WTC11 (cell line): ENCODE measurements around the gene ITPR3. TPM values are rescaled to one million over a fixed set of nuclear protein-coding genes. Genes with fewer than 3 reads are reported as not detected.

ENCODE experiments used
- ATAC-seq: fragments of 200-7000 bp; cut with Tn5 transposase; 2 replicates; pipeline ENCODE4 v1.10.0; 2021; ENCODE audit warnings: mild to moderate bottlenecking, moderate library complexity
- Bru-seq: library from RNA; stranded (reverse); fragments of 400-500 nt; gene quantifications from one replicate; lab custom pipeline; 2021; lab: Mats Ljungman, UMichigan
- CTCF ChIA-PET: fragments of 300-600 bp; sonication (Branson Sonifier 250); formaldehyde crosslinking; loops from one replicate; lab custom pipeline; 2021; ENCODE audit warnings: antibody characterized with exemption; lab: Charles Lee
- POLR2A ChIA-PET: fragments of 350-600 bp; sonication (Branson Sonifier 250); formaldehyde crosslinking; loops from one replicate; lab custom pipeline; 2021; ENCODE audit warnings: antibody characterized with exemption; lab: Charles Lee
- DNase-seq: peaks from one replicate; pipeline ENCODE4 v3.0.0; 2021; ENCODE audit warnings: low spot score
- H3K27ac Mint-ChIP-seq: 2 replicates; pipeline ENCODE4 v1.8.0; 2021; ENCODE audit warnings: mixed read lengths
- H3K27me3 Mint-ChIP-seq: 2 replicates; pipeline ENCODE4 v1.8.0; 2021; ENCODE audit warnings: low read depth, mild to moderate bottlenecking, moderate library complexity, mixed read lengths
- H3K36me3 Mint-ChIP-seq: 2 replicates; pipeline ENCODE4 v1.8.0; 2021; ENCODE audit warnings: mixed read lengths
- H3K4me1 Mint-ChIP-seq: 2 replicates; pipeline ENCODE4 v1.8.0; 2022; ENCODE audit warnings: mixed read lengths
- H3K4me3 Mint-ChIP-seq: 2 replicates; pipeline ENCODE4 v1.8.0; 2021; ENCODE audit warnings: mild to moderate bottlenecking, moderate library complexity, mixed read lengths
- H3K9me3 Mint-ChIP-seq: 2 replicates; pipeline ENCODE4 v1.8.0; 2021; ENCODE audit warnings: mixed read lengths
- ATF1 ChIP-seq: sonication (generic); formaldehyde crosslinking; IDR thresholded peaks from 2 replicates; pipeline ENCODE4 v1.8.1; 2023; ENCODE audit warnings: mild to moderate bottlenecking, moderate library complexity, missing genetic modification reagents
- CBFB ChIP-seq: sonication (generic); formaldehyde crosslinking; IDR thresholded peaks from 2 replicates; pipeline ENCODE4 v1.8.1; 2022; ENCODE audit warnings: mild to moderate bottlenecking, low read depth, missing genetic modification reagents
- CREB1 ChIP-seq: sonication (generic); formaldehyde crosslinking; IDR thresholded peaks from 2 replicates; pipeline ENCODE4 v1.8.0; 2023; ENCODE audit warnings: mild to moderate bottlenecking, missing genetic modification reagents
- ELF4 ChIP-seq: sonication (generic); formaldehyde crosslinking; IDR thresholded peaks from 2 replicates; pipeline ENCODE4 v1.8.1; 2022; ENCODE audit warnings: low read depth, mild to moderate bottlenecking, moderate library complexity, missing genetic modification reagents
- EMX1 ChIP-seq: fragments of 250-450 bp; sonication (Bioruptor Pico); IDR thresholded peaks from 2 replicates; pipeline ENCODE4 v1.8.0; 2021; ENCODE audit warnings: mild to moderate bottlenecking
- FOXJ3 ChIP-seq: sonication (generic); formaldehyde crosslinking; IDR thresholded peaks from 2 replicates; pipeline ENCODE4 v1.9.0; 2021; ENCODE audit warnings: missing genetic modification reagents, mild to moderate bottlenecking, borderline replicate concordance
- GABPB1 ChIP-seq: sonication (generic); formaldehyde crosslinking; IDR thresholded peaks from 2 replicates; pipeline ENCODE4 v1.8.1; 2023; ENCODE audit warnings: mild to moderate bottlenecking, missing genetic modification reagents
- GRHL2 ChIP-seq: fragments of 250-450 bp; sonication (Bioruptor Pico); IDR thresholded peaks from 2 replicates; pipeline ENCODE4 v1.8.0; 2022; ENCODE audit warnings: mild to moderate bottlenecking, moderate library complexity; ENCODE audit not compliant: insufficient replicate concordance, severe bottlenecking
- KAT7 ChIP-seq: sonication (generic); formaldehyde crosslinking; IDR thresholded peaks from 2 replicates; pipeline ENCODE4 v1.8.1; 2023; ENCODE audit warnings: missing genetic modification reagents, mild to moderate bottlenecking, borderline replicate concordance
- NFYB ChIP-seq: sonication (generic); formaldehyde crosslinking; conservative IDR thresholded peaks from 2 replicates; pipeline ENCODE4 v1.8.0; 2022; ENCODE audit warnings: low read depth, missing genetic modification reagents
- NR1H2 ChIP-seq: sonication (generic); formaldehyde crosslinking; IDR thresholded peaks from 2 replicates; pipeline ENCODE4 v1.9.0; 2021; ENCODE audit warnings: mild to moderate bottlenecking, moderate library complexity, missing genetic modification reagents
- RELA ChIP-seq: sonication (generic); formaldehyde crosslinking; IDR thresholded peaks from 2 replicates; pipeline ENCODE4 v1.8.1; 2022; ENCODE audit warnings: missing genetic modification reagents, mild to moderate bottlenecking, borderline replicate concordance
- RORB ChIP-seq: fragments of 250-450 bp; sonication (Bioruptor Pico); IDR thresholded peaks from 2 replicates; pipeline ENCODE4 v1.9.0; 2021; ENCODE audit warnings: mild to moderate bottlenecking
- SOX15 ChIP-seq: fragments of 250-450 bp; sonication (Bioruptor Pico); IDR thresholded peaks from 2 replicates; pipeline ENCODE4 v1.9.0; 2021; ENCODE audit warnings: mild to moderate bottlenecking
- SP1 ChIP-seq: sonication (generic); formaldehyde crosslinking; conservative IDR thresholded peaks from 2 replicates; pipeline ENCODE4 v1.8.1; 2022; ENCODE audit warnings: missing genetic modification reagents
- ZNF396 ChIP-seq: fragments of 250-450 bp; sonication (Bioruptor Pico); IDR thresholded peaks from 2 replicates; pipeline ENCODE4 v1.8.0; 2021; ENCODE audit warnings: mild to moderate bottlenecking, moderate library complexity, borderline replicate concordance
- ZNF416 ChIP-seq: fragments of 250-450 bp; sonication (Bioruptor Pico); IDR thresholded peaks from 2 replicates; pipeline ENCODE4 v1.9.0; 2021; ENCODE audit warnings: mild to moderate bottlenecking, inconsistent platforms
- ZNF423 ChIP-seq: fragments of 250-450 bp; sonication (Bioruptor Pico); IDR thresholded peaks from 2 replicates; pipeline ENCODE4 v2.1.2; 2022; ENCODE audit warnings: mild to moderate bottlenecking, moderate library complexity
- ZNF671 ChIP-seq: fragments of 250-450 bp; sonication (Bioruptor Pico); IDR thresholded peaks from 2 replicates; pipeline ENCODE4 v1.8.0; 2021; ENCODE audit warnings: mild to moderate bottlenecking
- long read RNA-seq, 3 experiments: library from RNA in 1 of 3; library from capped mRNA in 1 of 3; library from polyadenylated mRNA in 1 of 3; unstranded in 2 of 3; stranded (forward) in 1 of 3; transcript quantifications; one replicate each; pipeline ENCODE4 v2.0.0, GENCODE V29; 2021
- total RNA-seq: library from RNA; stranded (reverse); gene quantifications from 3 replicates; pipeline ENCODE4 v1.2.3, GENCODE V29; 2021
- TF ChIP-seq, protein P1 (sequence below): fragments of 250-450 bp; sonication (Bioruptor Pico); IDR thresholded peaks from 2 replicates; pipeline ENCODE4 v1.9.0; 2021; ENCODE audit warnings: moderate library complexity, mild to moderate bottlenecking, inconsistent platforms, borderline replicate concordance
- TF ChIP-seq, protein P2 (sequence below): fragments of 250-450 bp; sonication (Bioruptor Pico); IDR thresholded peaks from 2 replicates; pipeline ENCODE4 v1.9.0; 2021; ENCODE audit warnings: mild to moderate bottlenecking
- TF ChIP-seq, protein P3 (sequence below): sonication (generic); formaldehyde crosslinking; IDR thresholded peaks from 2 replicates; pipeline ENCODE4 v1.8.0; 2022; ENCODE audit warnings: mild to moderate bottlenecking, missing genetic modification reagents
- TF ChIP-seq, protein P4 (sequence below): sonication (generic); formaldehyde crosslinking; IDR thresholded peaks from 2 replicates; pipeline ENCODE4 v1.8.1; 2023; ENCODE audit warnings: mild to moderate bottlenecking, missing genetic modification reagents, moderate library complexity
- TF ChIP-seq, protein P5 (sequence below): fragments of 250-450 bp; sonication (Bioruptor Pico); IDR thresholded peaks from 2 replicates; pipeline ENCODE4 v1.9.0; 2021; ENCODE audit warnings: mild to moderate bottlenecking, borderline replicate concordance
- TF ChIP-seq, protein P6 (sequence below): fragments of 250-450 bp; sonication (Bioruptor Pico); IDR thresholded peaks from 2 replicates; pipeline ENCODE4 v1.8.0; 2021; ENCODE audit warnings: mild to moderate bottlenecking

Gene ITPR3
- 42.5 to 47.3 TPM (median 42.9 TPM) in 3 replicates for total RNA-seq
- percentile 53 among the genes with signal in this experiment for Bru-seq, nascent RNA
- long read RNA-seq, experiment 1, full-length matches to known transcripts, result 15 of 145 reads
- long read RNA-seq, experiment 1, partial matches to known transcripts, result 90 of 145 reads
- long read RNA-seq, experiment 1, other reads (novel, unspliced or antisense), result 40 of 145 reads
- long read RNA-seq, experiment 2, partial matches to known transcripts, result 38 of 52 reads
- long read RNA-seq, experiment 2, other reads (novel, unspliced or antisense), result 14 of 52 reads
- long read RNA-seq, experiment 3, result 0 reads

DNA sequence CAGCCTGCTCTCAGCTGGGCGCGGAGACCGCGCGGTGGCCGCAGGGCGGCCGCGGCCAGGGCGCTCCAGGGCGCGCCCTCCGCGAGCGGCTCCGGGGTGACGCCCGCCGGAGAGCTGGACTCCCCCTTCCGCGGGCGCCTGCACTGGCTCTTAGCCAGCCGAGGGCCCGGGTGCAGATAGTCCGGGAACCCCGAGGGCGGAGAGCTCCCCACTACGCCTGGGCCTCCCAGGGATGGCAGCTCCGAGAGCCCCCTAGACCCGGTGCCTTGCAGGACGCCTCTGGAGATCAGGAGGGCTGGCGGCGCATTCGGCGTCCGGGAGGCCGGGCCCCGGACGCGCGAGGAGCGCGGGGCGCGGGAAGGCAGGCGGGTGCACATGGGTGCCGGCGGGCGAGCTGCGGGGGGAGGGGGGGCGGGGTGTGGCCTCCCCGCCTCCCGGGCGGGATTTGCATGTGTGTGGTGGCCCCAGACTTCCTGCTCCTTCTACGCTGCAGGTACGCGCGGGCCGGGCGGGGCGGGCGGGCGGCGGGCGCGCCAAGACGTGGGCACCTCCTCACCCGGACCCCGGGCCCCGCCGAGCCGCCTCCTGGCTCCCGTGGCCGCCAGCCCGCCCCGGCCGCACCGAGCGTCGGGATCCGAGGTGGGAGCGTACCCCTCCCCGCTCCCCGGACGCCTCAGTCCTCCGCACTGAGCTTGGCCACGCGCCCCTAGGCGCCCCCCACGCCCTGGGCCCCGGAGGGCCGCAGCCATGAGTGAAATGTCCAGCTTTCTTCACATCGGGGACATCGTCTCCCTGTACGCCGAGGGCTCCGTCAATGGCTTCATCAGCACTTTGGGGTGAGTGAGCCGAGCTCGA is at the start of gene ITPR3:
Gene ITPR3 (plus strand): TSS at position 467 of the 855 bp plus-strand sequence. CDS start 281 bp downstream, at position 748.
- DNase-seq (no peak), ATAC-seq (peak; percentile 47)
- Mint-ChIP-seq H3K4me1 (peaks cover 46% of the 10 kb centered on the region), H3K36me3 (no peaks in the 10 kb centered on the region; the same call in 1 of the 2 replicates), H3K27me3 (peaks cover 15% of the 10 kb centered on the region), H3K27ac (no peak within 1 kb of the TSS; the same call in 1 of the 2 replicates), H3K9me3 (no peaks in the 10 kb centered on the region), H3K4me3 (peak within 1 kb of the TSS; percentile 91)
- ChIA-PET POLR2A (interaction anchor here (0.7 to 1.9 kb wide), 5 partner anchors 13 to 90 kb away, joined by 3 to 10 read pairs (median 4); partner anchors contain the start of gene UQCC2), CTCF (interaction anchor here (0.6 to 5.4 kb wide), 16 partner anchors 9 to 542 kb away, joined by 3 to 62 read pairs (median 4); partner anchors contain the start of gene BAK1)
- TF ChIP-seq CREB1 (no peak), SP1 (CRISPR knock-in tag) (no peak), GABPB1 (no peak), ELF4 (no peak), NR1H2 (CRISPR knock-in tag) (no peak), ZNF671 (CRISPR knock-in tag) (no peak), GRHL2 (CRISPR knock-in tag) (no peak), NFYB (CRISPR knock-in tag) (no peak), CBFB (CRISPR knock-in tag) (peak; percentile 64; the same call in 1 of the 2 replicates), ZNF416 (CRISPR knock-in tag) (no peak), KAT7 (CRISPR knock-in tag) (no peak; the same call in none of the 2 replicates), EMX1 (CRISPR knock-in tag) (no peak), ATF1 (CRISPR knock-in tag) (no peak), SOX15 (CRISPR knock-in tag) (no peak), ZNF423 (CRISPR knock-in tag) (0 out of 2 replicates have a peak, but pooled peaks have one; percentile 19), ZNF396 (CRISPR knock-in tag) (no peak), FOXJ3 (CRISPR knock-in tag) (no peak), RELA (CRISPR knock-in tag) (no peak), RORB (CRISPR knock-in tag) (no peak)
- TF ChIP-seq, protein P1, sequence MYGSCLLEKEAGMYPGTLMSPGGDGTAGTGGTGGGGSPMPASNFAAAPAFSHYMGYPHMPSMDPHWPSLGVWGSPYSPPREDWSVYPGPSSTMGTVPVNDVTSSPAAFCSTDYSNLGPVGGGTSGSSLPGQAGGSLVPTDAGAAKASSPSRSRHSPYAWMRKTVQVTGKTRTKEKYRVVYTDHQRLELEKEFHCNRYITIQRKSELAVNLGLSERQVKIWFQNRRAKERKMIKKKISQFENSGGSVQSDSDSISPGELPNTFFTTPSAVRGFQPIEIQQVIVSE, result no peak
- TF ChIP-seq, protein P2, sequence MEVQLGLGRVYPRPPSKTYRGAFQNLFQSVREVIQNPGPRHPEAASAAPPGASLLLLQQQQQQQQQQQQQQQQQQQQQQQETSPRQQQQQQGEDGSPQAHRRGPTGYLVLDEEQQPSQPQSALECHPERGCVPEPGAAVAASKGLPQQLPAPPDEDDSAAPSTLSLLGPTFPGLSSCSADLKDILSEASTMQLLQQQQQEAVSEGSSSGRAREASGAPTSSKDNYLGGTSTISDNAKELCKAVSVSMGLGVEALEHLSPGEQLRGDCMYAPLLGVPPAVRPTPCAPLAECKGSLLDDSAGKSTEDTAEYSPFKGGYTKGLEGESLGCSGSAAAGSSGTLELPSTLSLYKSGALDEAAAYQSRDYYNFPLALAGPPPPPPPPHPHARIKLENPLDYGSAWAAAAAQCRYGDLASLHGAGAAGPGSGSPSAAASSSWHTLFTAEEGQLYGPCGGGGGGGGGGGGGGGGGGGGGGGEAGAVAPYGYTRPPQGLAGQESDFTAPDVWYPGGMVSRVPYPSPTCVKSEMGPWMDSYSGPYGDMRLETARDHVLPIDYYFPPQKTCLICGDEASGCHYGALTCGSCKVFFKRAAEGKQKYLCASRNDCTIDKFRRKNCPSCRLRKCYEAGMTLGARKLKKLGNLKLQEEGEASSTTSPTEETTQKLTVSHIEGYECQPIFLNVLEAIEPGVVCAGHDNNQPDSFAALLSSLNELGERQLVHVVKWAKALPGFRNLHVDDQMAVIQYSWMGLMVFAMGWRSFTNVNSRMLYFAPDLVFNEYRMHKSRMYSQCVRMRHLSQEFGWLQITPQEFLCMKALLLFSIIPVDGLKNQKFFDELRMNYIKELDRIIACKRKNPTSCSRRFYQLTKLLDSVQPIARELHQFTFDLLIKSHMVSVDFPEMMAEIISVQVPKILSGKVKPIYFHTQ, result no peak
- TF ChIP-seq, protein P3, sequence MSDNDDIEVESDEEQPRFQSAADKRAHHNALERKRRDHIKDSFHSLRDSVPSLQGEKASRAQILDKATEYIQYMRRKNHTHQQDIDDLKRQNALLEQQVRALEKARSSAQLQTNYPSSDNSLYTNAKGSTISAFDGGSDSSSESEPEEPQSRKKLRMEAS (CRISPR knock-in tag), result peak; percentile 0; the same call in 1 of the 2 replicates
- TF ChIP-seq, protein P4, sequence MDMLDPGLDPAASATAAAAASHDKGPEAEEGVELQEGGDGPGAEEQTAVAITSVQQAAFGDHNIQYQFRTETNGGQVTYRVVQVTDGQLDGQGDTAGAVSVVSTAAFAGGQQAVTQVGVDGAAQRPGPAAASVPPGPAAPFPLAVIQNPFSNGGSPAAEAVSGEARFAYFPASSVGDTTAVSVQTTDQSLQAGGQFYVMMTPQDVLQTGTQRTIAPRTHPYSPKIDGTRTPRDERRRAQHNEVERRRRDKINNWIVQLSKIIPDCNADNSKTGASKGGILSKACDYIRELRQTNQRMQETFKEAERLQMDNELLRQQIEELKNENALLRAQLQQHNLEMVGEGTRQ, result 0 out of 2 replicates have a peak, but pooled peaks have one; percentile 7
- TF ChIP-seq, protein P5, sequence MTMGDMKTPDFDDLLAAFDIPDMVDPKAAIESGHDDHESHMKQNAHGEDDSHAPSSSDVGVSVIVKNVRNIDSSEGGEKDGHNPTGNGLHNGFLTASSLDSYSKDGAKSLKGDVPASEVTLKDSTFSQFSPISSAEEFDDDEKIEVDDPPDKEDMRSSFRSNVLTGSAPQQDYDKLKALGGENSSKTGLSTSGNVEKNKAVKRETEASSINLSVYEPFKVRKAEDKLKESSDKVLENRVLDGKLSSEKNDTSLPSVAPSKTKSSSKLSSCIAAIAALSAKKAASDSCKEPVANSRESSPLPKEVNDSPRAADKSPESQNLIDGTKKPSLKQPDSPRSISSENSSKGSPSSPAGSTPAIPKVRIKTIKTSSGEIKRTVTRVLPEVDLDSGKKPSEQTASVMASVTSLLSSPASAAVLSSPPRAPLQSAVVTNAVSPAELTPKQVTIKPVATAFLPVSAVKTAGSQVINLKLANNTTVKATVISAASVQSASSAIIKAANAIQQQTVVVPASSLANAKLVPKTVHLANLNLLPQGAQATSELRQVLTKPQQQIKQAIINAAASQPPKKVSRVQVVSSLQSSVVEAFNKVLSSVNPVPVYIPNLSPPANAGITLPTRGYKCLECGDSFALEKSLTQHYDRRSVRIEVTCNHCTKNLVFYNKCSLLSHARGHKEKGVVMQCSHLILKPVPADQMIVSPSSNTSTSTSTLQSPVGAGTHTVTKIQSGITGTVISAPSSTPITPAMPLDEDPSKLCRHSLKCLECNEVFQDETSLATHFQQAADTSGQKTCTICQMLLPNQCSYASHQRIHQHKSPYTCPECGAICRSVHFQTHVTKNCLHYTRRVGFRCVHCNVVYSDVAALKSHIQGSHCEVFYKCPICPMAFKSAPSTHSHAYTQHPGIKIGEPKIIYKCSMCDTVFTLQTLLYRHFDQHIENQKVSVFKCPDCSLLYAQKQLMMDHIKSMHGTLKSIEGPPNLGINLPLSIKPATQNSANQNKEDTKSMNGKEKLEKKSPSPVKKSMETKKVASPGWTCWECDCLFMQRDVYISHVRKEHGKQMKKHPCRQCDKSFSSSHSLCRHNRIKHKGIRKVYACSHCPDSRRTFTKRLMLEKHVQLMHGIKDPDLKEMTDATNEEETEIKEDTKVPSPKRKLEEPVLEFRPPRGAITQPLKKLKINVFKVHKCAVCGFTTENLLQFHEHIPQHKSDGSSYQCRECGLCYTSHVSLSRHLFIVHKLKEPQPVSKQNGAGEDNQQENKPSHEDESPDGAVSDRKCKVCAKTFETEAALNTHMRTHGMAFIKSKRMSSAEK (CRISPR knock-in tag), result no peak
- TF ChIP-seq, protein P6, sequence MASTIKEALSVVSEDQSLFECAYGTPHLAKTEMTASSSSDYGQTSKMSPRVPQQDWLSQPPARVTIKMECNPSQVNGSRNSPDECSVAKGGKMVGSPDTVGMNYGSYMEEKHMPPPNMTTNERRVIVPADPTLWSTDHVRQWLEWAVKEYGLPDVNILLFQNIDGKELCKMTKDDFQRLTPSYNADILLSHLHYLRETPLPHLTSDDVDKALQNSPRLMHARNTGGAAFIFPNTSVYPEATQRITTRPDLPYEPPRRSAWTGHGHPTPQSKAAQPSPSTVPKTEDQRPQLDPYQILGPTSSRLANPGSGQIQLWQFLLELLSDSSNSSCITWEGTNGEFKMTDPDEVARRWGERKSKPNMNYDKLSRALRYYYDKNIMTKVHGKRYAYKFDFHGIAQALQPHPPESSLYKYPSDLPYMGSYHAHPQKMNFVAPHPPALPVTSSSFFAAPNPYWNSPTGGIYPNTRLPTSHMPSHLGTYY (CRISPR knock-in tag), result no peak
